Measurements from ENCODE around the gene DACT1. TPM values are rescaled to one million over a fixed set of nuclear protein-coding genes. Genes with fewer than 3 reads are reported as not detected.
A peak's percentile ranks its signal among the peaks of the same experiment; 100 is the strongest.

Gene DACT1
- polyA plus RNA-seq, 1 of the 3 experiments (the other 2 are of a cell fraction): 3.3 TPM

- Histone ChIP-seq H3K4me1 (ENCODE audit: control insufficient read depth in 1 of 2, insufficient read depth in 2 of 2, low read depth in 1 of 2, low read length in 1 of 2) (peaks cover 7 to 11% of the 10 kb centered on the region in 2 experiments; a peak in 3 of 4 replicates), H3K4me2 (peak overlapping the region; percentile 74; the same call in 1 of the 2 replicates)
Observed at GRCh38 chr14:58607131-58607951, 30.4 kb upstream of the DACT1 start.

More at GRCh38 chr14:58607131-58607951, 30.4 kb upstream of the DACT1 start:
- WGBS (ENCODE audit: low lambda C conversion rate): 59% methylated on average over 7 of the region's 7 CpGs
- H3K9ac ChIP-seq: no peak overlapping the region
- no peaks in the 10 kb centered on the region for H3K79me2 ChIP-seq (ENCODE audit: insufficient read depth)
- H4K20me1 ChIP-seq (ENCODE audit: insufficient read depth): no peaks in the 10 kb centered on the region
- H3K9me2 ChIP-seq: no peaks in the 10 kb centered on the region
- no peak for DNase-seq
- peaks cover 14% of the 10 kb centered on the region for H3F3A ChIP-seq (replicated peaks; ENCODE audit: insufficient read depth)
- TF ChIP-seq USF2 (IDR thresholded peaks at IDR 0.05; ENCODE audit: borderline replicate concordance, low read depth, low read length) (no peak), MAX (IDR thresholded peaks at IDR 0.05; ENCODE audit: low read depth) (no peak), RXRA (IDR thresholded peaks at IDR 0.05; ENCODE audit: borderline replicate concordance, low read depth) (no peak), ZBTB33 (IDR thresholded peaks at IDR 0.05; ENCODE audit: borderline replicate concordance, low read depth) (no peak), SMC3 (IDR thresholded peaks at IDR 0.05; ENCODE audit: low read depth, low read length) (no peak), POLR2AphosphoS5 (IDR thresholded peaks at IDR 0.05; ENCODE audit: low read depth, low read length) (no peak), GATA2 (CRISPR knock-in tag; IDR thresholded peaks at IDR 0.05) (peak; percentile 13; the same call in 1 of the 2 replicates), IRF3 (IDR thresholded peaks at IDR 0.05; ENCODE audit: low read depth, low read length) (no peak), CTCF (IDR thresholded peaks at IDR 0.05) (no peak), NRF1 (IDR thresholded peaks at IDR 0.05; ENCODE audit: low read depth, low read length) (no peak), YY1 (IDR thresholded peaks at IDR 0.05; ENCODE audit: low read depth) (no peak), PBX3 (IDR thresholded peaks at IDR 0.05) (peak; percentile 40; the same call in 1 of the 2 replicates), MXI1 (IDR thresholded peaks at IDR 0.05; ENCODE audit: low read depth, low read length) (no peak), TCF12 (IDR thresholded peaks at IDR 0.05) (peak; percentile 43; the same call in 1 of the 2 replicates), ELF1 (IDR thresholded peaks at IDR 0.05) (no peak), RAD21 (IDR thresholded peaks at IDR 0.05; ENCODE audit: low read length) (no peak), NFIC (IDR thresholded peaks at IDR 0.05; ENCODE audit: borderline replicate concordance) (no peak), USF1 (IDR thresholded peaks at IDR 0.05; ENCODE audit: borderline replicate concordance, low read depth) (no peak), SIN3A (IDR thresholded peaks at IDR 0.05; ENCODE audit: borderline replicate concordance, low read depth, low read length) (no peak), MEF2A (IDR thresholded peaks at IDR 0.05; ENCODE audit: borderline replicate concordance, low read depth) (no peak), TAF1 (IDR thresholded peaks at IDR 0.05; ENCODE audit: borderline replicate concordance, low read depth, low read length) (no peak)
- no peaks in the 10 kb centered on the region for H3K36me3 ChIP-seq (replicated peaks in 1 of 2; ENCODE audit: control insufficient read depth in 1 of 2, insufficient read depth in 2 of 2, low read length in 1 of 2)
- peak overlapping the region; percentile 68; the same call in 1 of the 2 replicates for H2AFZ ChIP-seq (ENCODE audit: low read depth)
- no peaks in the 10 kb centered on the region for H3K9me3 ChIP-seq
- peak overlapping the region; percentile 23 to 58; a peak in 3 of 4 replicates for H3K27ac ChIP-seq (ENCODE audit: low read depth in 2 of 2, low read length in 1 of 2)
- ChIA-PET POLR2A (no interaction called here), CTCF (interaction anchor here (1.4 kb wide), 1 partner anchor 106 kb away, joined by 3 read pairs; no protein-coding TSS in a partner anchor)
- H3K4me3 ChIP-seq (ENCODE audit: low read depth in 2 of 2, low read length in 1 of 2): no peak overlapping the region; a peak in 1 of 4 replicates
- no peaks in the 10 kb centered on the region for H3K27me3 ChIP-seq (ENCODE audit: insufficient read depth)

Data from SK-N-SH (cell line).